ENCODE results near the gene WDR86.

WDR86 gene

GRCh38 chr7:151423936-151424335 lies 14.1 kb upstream of the WDR86 start:
- ATAC-seq = no peak
- TF ChIP-seq PPARA (CRISPR knock-in tag; IDR thresholded peaks at IDR 0.05; ENCODE audit: borderline replicate concordance) = no peak
- no peak for TF ChIP-seq ZNF8 (CRISPR knock-in tag; IDR thresholded peaks at IDR 0.05)
- no peak for TF ChIP-seq ARNTL (CRISPR knock-in tag; IDR thresholded peaks at IDR 0.05; ENCODE audit: borderline replicate concordance, low read depth)
- TF ChIP-seq ZNF70 (CRISPR knock-in tag; IDR thresholded peaks at IDR 0.05) = no peak

GRCh38 chr7:151423226-151423625 lies 13.4 kb upstream of the WDR86 start:
- no peak for TF ChIP-seq ZC3H10 (CRISPR knock-in tag; IDR thresholded peaks at IDR 0.05)
- no peak for TF ChIP-seq ARNTL (CRISPR knock-in tag; IDR thresholded peaks at IDR 0.05; ENCODE audit: borderline replicate concordance, low read depth)
- no peak for TF ChIP-seq TCF4 (CRISPR knock-in tag; IDR thresholded peaks at IDR 0.05; ENCODE audit: borderline replicate concordance)
- TF ChIP-seq OSR1 (CRISPR knock-in tag; IDR thresholded peaks at IDR 0.05) = no peak
- TF ChIP-seq TSHZ2 (CRISPR knock-in tag; IDR thresholded peaks at IDR 0.05) = no peak
- TF ChIP-seq SNAI2 (CRISPR knock-in tag; IDR thresholded peaks at IDR 0.05) = no peak
- TF ChIP-seq BACH2 (CRISPR knock-in tag; IDR thresholded peaks at IDR 0.05; ENCODE audit: borderline replicate concordance) = no peak
- TF ChIP-seq PPARA (CRISPR knock-in tag; IDR thresholded peaks at IDR 0.05; ENCODE audit: borderline replicate concordance) = no peak
- TF ChIP-seq TOX (CRISPR knock-in tag; IDR thresholded peaks at IDR 0.05; ENCODE audit: borderline replicate concordance) = no peak
- TF ChIP-seq ZFP30 (CRISPR knock-in tag; IDR thresholded peaks at IDR 0.05) = no peak
- TF ChIP-seq ESRRG (CRISPR knock-in tag; IDR thresholded peaks at IDR 0.05) = no peak
- ATAC-seq = no peak

GRCh38 chr7:151422212-151422611 lies 12.4 kb upstream of the WDR86 start:
- ATAC-seq = no peak

More at GRCh38 chr7:151422212-151422611, 12.4 kb upstream of the WDR86 start:
- TF ChIP-seq ARNTL (CRISPR knock-in tag; IDR thresholded peaks at IDR 0.05; ENCODE audit: borderline replicate concordance, low read depth) (no peak), CREB5 (CRISPR knock-in tag; IDR thresholded peaks at IDR 0.05; ENCODE audit: low read depth) (no peak), SNAI2 (CRISPR knock-in tag; IDR thresholded peaks at IDR 0.05) (no peak), ISL1 (CRISPR knock-in tag; IDR thresholded peaks at IDR 0.05) (no peak), TOX (CRISPR knock-in tag; IDR thresholded peaks at IDR 0.05; ENCODE audit: borderline replicate concordance) (no peak), ZNF8 (CRISPR knock-in tag; IDR thresholded peaks at IDR 0.05) (no peak), ZFP3 (CRISPR knock-in tag; IDR thresholded peaks at IDR 0.05) (no peak), TSHZ2 (CRISPR knock-in tag; IDR thresholded peaks at IDR 0.05) (no peak), ZFP30 (CRISPR knock-in tag; IDR thresholded peaks at IDR 0.05) (no peak), POU6F1 (CRISPR knock-in tag; IDR thresholded peaks at IDR 0.05; ENCODE audit: borderline replicate concordance, low read depth) (no peak), RARB (CRISPR knock-in tag; IDR thresholded peaks at IDR 0.05) (no peak), ESRRG (CRISPR knock-in tag; IDR thresholded peaks at IDR 0.05) (no peak), ZNF70 (CRISPR knock-in tag; IDR thresholded peaks at IDR 0.05) (no peak), PATZ1 (CRISPR knock-in tag; IDR thresholded peaks at IDR 0.05; ENCODE audit: borderline replicate concordance) (no peak), ZNF565 (CRISPR knock-in tag; conservative IDR thresholded peaks at IDR 0.05; ENCODE audit: low read depth) (no peak), GLIS3 (CRISPR knock-in tag; IDR thresholded peaks at IDR 0.05) (no peak), ZC3H10 (CRISPR knock-in tag; IDR thresholded peaks at IDR 0.05) (no peak), CSRNP3 (CRISPR knock-in tag; IDR thresholded peaks at IDR 0.05) (no peak)

Measured in SK-N-SH treated with all-trans-retinoic acid at 6 μM for 48 hours (cell line).